Measurements from ENCODE around the gene KCNQ5.

Gene KCNQ5

DNA sequence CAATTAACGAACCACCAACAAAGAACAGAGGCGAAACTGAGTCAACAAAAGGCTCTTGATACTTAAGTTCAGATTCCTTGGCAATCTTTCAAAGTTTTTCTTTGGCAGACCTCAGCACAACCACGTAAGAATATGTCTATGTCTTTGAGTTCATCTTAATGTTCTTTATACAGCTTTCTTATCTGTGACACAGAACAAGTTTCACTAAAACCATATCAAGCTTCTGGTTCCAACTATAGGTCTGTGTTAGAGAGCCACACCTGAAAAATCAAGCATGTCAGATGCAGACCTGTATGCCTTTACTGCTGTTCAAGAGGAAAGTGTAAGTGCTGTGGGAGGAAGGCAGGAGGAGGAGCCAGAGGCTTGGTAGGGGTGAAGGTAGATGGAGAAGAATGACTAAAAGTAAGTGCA lies 332.1 kb downstream of the KCNQ5 start:
- no peaks in the 10 kb centered on the region for H3K9me3 ChIP-seq
- in situ Hi-C loops (cut with MboI; ENCODE audit: low sequenced_read_pairs), result no loop called here
- no peaks in the 10 kb centered on the region for H3K27me3 ChIP-seq (ENCODE audit: low read depth)
- no peak overlapping the region for H3K4me3 ChIP-seq
- no peaks in the 10 kb centered on the region for H3K36me3 ChIP-seq (replicated peaks)
- DNase-seq (ENCODE audit: low spot score in 2 of 2), result no peak
- H3K4me1 ChIP-seq, result no peaks in the 10 kb centered on the region

DNA sequence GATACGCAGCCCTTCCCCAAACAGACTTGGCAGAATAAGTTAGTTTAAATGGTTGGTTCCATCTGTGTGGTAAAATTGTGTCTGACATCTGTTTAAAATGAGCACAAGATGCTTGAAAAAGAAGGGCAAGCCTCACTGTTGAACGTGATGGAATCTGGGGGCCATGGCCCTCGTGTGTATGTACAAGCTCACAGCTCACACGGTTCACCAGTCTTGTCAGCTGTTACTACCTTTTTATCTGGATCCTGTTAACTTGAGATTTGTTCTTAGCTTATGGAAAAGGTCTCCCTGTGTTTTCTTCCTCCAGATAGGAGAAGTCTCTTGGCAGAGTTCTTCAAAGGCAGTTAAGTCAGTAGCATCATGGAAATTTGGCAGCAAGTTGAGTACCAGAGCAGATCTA lies 332.9 kb downstream of the KCNQ5 start:
- in situ Hi-C loops (cut with MboI; ENCODE audit: low sequenced_read_pairs), result no loop called here
- Histone ChIP-seq H3K27me3 (ENCODE audit: low read depth) (no peaks in the 10 kb centered on the region), H3K4me1 (no peaks in the 10 kb centered on the region), H3K9me3 (no peaks in the 10 kb centered on the region), H3K4me3 (no peak overlapping the region), H3K36me3 (replicated peaks) (no peaks in the 10 kb centered on the region)
- no peak for DNase-seq (ENCODE audit: low spot score in 2 of 2)

DNA sequence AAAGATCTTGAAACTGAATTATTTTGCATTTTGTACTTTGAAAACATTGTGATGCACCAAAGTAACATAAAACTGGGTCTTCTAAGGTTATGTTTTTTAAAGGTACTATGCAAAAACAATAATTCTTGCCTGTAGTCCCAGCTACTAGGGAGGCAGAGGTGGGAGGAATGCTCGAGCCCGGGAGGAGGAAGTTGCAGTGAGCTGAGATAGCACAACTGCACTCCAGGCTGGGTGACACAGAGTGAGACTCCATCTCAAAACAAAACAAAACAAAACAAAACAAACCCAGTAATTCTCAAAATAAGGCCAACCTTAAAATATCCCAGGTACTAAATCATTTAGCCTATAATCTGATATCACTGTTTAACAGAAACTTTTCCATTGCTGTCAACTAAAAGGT lies 333.8 kb downstream of the KCNQ5 start:
- no peak for DNase-seq (ENCODE audit: low spot score in 2 of 2)
- in situ Hi-C loops (cut with MboI; ENCODE audit: low sequenced_read_pairs), result no loop called here
- H3K9me3 ChIP-seq, result no peaks in the 10 kb centered on the region
- no peaks in the 10 kb centered on the region for H3K4me1 ChIP-seq
- H3K36me3 ChIP-seq (replicated peaks), result no peaks in the 10 kb centered on the region
- no peak overlapping the region for H3K4me3 ChIP-seq
- no peaks in the 10 kb centered on the region for H3K27me3 ChIP-seq (ENCODE audit: low read depth)

DNA sequence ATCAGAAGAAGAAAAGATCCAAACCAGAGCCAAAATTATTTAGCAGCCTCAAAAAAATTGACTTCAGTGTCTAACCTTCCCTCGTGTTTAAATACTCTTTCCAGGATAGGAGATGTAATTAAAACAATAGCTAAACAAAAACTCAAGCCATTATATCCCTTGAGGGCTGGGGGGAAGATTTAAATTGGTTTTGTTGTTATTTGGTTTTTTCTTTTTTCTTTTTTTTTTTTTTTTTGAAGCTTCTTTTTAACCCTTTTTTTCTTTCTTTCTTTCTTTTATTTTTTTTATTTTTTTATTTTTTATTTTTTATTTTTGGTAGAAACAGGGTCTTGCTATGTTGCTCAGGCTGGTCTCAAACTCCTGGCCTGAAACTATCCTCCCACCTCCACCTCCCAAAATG lies 334.4 kb downstream of the KCNQ5 start:
- Histone ChIP-seq H3K9me3 (no peaks in the 10 kb centered on the region), H3K36me3 (replicated peaks) (no peaks in the 10 kb centered on the region), H3K27me3 (ENCODE audit: low read depth) (no peaks in the 10 kb centered on the region), H3K4me1 (no peaks in the 10 kb centered on the region), H3K4me3 (no peak overlapping the region)
- in situ Hi-C loops (cut with MboI; ENCODE audit: low sequenced_read_pairs), result no loop called here
- DNase-seq (ENCODE audit: low spot score in 2 of 2), result no peak

DNA sequence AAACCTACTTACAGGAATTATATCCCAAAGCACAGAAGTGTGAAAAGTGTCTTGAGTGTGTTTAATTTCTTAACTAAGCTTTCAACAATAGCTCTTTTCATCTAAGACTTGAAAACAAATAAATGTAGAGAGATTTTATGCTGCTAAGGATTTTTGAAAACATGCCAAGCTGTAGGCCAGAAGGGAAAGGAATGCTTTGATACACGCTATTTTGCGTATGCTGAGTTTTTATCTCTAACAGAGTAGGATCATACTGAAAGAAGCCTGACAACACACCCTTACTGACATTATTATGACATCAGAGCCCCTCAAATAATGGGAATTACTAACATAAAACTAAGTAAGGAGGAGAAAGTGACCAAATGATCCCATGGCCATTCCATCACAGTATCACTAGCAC lies 338.0 kb downstream of the KCNQ5 start:
- H3K4me1 ChIP-seq, result no peaks in the 10 kb centered on the region
- in situ Hi-C loops (cut with MboI; ENCODE audit: low sequenced_read_pairs), result no loop called here
- H3K4me3 ChIP-seq, result no peak overlapping the region
- DNase-seq (ENCODE audit: low spot score in 2 of 2), result no peak
- H3K36me3 ChIP-seq (replicated peaks), result no peaks in the 10 kb centered on the region
- no peaks in the 10 kb centered on the region for H3K27me3 ChIP-seq (ENCODE audit: low read depth)
- no peaks in the 10 kb centered on the region for H3K9me3 ChIP-seq

DNA sequence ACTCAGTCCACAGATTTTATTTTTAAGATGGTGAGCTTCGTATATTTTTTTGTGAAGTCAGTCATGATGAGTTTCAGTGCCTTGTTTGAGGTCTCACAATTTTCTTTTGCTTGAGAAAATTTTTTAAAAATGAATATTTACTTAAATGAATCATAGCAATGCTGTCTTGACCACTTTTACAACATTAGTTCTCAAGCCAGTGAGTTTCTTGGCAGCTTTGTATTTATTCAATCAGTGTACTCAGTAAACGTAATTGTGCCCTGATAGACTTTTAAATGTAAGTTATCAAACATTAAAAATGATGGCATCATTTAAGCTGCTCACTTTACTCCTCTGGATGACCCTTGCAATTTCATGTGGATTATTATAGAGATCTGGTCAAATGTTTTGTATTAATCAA lies 342.1 kb downstream of the KCNQ5 start:
- no peak for DNase-seq (ENCODE audit: low spot score in 2 of 2)

DNA sequence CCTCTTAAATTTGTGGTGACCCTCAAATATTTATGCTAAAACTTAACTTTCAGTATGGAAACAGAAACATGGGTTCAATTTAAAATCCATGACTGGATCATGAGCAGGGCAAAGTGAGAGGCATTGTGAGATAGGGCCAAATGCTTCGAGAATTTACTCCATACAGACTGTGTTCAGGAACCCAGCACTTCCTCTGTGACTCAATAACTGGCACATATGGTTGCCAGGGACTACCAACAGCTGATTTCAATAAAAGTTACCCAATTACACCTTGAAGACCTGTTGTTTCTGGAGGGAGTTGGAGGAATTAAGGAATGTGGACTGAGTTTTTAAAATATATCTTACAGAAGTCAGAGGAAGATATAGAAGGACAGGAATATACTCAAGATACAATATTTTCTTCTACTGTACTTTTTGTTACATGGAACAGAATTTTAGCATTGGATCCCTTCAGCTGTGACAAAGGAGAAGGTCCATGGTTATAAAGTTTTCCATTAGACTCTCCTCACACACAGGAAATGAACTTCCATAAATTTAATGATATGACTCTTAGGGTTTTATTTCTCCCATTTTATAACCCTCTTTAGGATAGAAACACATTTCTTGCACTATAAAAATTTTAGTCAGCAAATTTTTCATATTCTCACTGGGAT lies 344.9 kb downstream of the KCNQ5 start:
- Histone ChIP-seq H3K36me3 (replicated peaks) (no peaks in the 10 kb centered on the region), H3K9me3 (no peaks in the 10 kb centered on the region), H3K27me3 (ENCODE audit: low read depth) (no peaks in the 10 kb centered on the region), H3K4me1 (no peaks in the 10 kb centered on the region), H3K4me3 (no peak overlapping the region)
- in situ Hi-C loops (cut with MboI; ENCODE audit: low sequenced_read_pairs), result no loop called here
- DNase-seq (ENCODE audit: low spot score in 2 of 2), result no peak

More for the DNA sequence above, 342.1 kb downstream of the KCNQ5 start:
- Histone ChIP-seq H3K27me3 (ENCODE audit: low read depth) (no peaks in the 10 kb centered on the region), H3K4me1 (no peaks in the 10 kb centered on the region), H3K9me3 (no peaks in the 10 kb centered on the region), H3K36me3 (replicated peaks) (no peaks in the 10 kb centered on the region), H3K4me3 (no peak overlapping the region)
- in situ Hi-C loops (cut with MboI; ENCODE audit: low sequenced_read_pairs), result no loop called here

DNA sequence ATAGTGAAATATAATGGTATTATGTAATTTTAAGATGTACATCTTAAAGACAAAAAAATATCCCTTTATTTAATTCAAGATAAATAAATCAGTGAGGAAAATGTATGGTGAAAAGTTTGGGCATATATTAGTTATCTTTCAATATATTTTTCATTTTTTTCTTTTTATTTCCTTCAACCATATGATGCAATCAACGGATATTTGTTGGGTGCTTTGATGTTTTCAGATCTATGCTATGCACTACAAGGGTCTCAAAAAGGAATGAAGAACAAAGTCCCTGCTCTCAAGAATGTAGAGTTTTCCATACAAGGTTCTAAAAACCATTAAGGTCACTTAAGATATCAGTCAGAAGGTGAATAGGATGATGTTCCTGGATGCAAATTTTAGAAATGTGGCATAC lies 345.5 kb downstream of the KCNQ5 start:
- DNase-seq (ENCODE audit: low spot score in 2 of 2), result no peak
- Histone ChIP-seq H3K4me3 (no peak overlapping the region), H3K9me3 (no peaks in the 10 kb centered on the region), H3K27me3 (ENCODE audit: low read depth) (no peaks in the 10 kb centered on the region), H3K4me1 (no peaks in the 10 kb centered on the region), H3K36me3 (replicated peaks) (no peaks in the 10 kb centered on the region)
- in situ Hi-C loops (cut with MboI; ENCODE audit: low sequenced_read_pairs), result no loop called here

DNA sequence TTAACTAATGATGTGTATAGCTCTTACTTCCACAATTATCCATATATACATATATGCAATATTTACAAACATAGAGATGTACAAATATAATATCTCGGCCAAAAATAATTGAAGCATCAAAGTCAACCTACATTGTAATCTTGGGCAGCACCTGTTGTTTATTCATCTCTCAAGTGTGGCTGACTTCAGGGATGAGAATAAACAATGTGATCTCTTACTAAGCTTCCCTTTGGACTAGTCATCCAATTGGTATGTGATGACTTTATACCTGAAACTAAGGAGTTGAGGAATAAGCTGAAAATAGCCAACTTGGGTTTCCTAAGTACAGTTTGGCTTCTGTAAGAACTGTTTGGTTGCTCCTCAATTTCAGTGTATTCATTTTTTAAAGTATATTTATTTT lies 346.8 kb downstream of the KCNQ5 start:
- no peaks in the 10 kb centered on the region for H3K27me3 ChIP-seq (ENCODE audit: low read depth)
- no peak for DNase-seq (ENCODE audit: low spot score in 2 of 2)
- H3K9me3 ChIP-seq, result no peaks in the 10 kb centered on the region
- no peaks in the 10 kb centered on the region for H3K36me3 ChIP-seq (replicated peaks)
- H3K4me1 ChIP-seq, result no peaks in the 10 kb centered on the region
- no peak overlapping the region for H3K4me3 ChIP-seq
- in situ Hi-C loops (cut with MboI; ENCODE audit: low sequenced_read_pairs), result no loop called here

DNA sequence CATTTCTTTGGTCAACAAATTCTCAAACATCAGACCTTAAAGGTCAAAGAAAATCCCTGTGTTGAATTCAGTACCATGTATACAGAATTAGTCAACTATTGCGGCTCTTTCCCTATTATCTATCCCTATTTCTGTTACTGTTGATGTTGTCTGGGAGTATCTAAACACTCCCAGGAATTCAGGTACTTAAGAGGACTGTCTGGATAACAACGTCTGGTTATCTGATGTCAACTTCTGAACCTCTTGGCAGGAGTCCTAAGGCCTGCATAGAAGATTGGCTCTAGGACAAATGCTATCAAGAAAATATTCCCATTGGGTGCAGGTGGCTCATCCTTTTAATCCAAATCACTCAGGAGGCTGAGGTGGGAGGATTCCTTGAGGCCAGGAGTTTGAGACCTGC lies 347.8 kb downstream of the KCNQ5 start:
- Histone ChIP-seq H3K36me3 (replicated peaks) (no peaks in the 10 kb centered on the region), H3K4me1 (no peaks in the 10 kb centered on the region), H3K4me3 (no peak overlapping the region), H3K9me3 (no peaks in the 10 kb centered on the region), H3K27me3 (ENCODE audit: low read depth) (no peaks in the 10 kb centered on the region)
- in situ Hi-C loops (cut with MboI; ENCODE audit: low sequenced_read_pairs), result no loop called here
- no peak for DNase-seq (ENCODE audit: low spot score in 2 of 2)

DNA sequence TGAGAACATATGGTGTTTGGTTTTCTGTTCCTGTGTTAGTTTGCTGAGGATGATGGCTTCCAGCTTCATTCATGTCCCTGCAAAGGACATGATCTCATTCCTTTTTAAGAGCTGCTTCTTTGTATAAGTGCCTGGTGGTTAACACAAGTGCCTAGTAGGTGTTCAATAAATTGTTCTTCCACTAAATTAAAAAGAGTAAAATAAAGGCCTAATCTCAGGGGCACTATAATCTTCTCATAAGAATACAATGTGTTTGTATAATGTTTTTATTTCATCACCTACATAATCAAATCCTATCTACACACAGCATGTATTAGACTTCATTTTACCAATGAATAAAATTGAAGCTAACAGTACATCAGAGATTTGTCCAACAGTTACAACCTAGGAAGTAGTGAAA lies 350.7 kb downstream of the KCNQ5 start:
- DNase-seq (ENCODE audit: low spot score in 2 of 2), result no peak
- H3K4me1 ChIP-seq, result no peaks in the 10 kb centered on the region
- in situ Hi-C loops (cut with MboI; ENCODE audit: low sequenced_read_pairs), result no loop called here
- no peaks in the 10 kb centered on the region for H3K36me3 ChIP-seq (replicated peaks)
- H3K9me3 ChIP-seq, result no peaks in the 10 kb centered on the region
- H3K4me3 ChIP-seq, result no peak overlapping the region
- H3K27me3 ChIP-seq (ENCODE audit: low read depth), result no peaks in the 10 kb centered on the region

DNA sequence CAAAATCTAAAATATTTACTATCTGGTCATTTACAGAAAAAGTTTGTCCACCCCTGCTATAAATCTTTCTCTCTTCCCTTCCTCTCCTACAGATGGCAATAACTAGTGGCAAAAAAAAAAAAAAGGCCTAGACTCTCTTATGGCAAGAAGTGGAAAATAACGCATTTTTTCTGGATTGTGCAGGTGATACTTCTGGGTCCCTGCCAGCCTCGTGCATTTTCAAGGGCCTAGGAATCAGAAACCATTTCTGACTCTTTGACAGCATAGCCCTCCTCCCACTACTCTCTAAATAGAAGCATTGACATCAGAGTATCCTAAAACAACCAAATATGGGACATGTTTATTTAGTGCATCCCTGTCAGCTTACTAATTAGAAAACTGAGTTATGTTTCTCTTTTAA lies 352.4 kb downstream of the KCNQ5 start:
- H3K4me3 ChIP-seq, result no peak overlapping the region
- H3K9me3 ChIP-seq, result no peaks in the 10 kb centered on the region
- no peaks in the 10 kb centered on the region for H3K27me3 ChIP-seq (ENCODE audit: low read depth)
- in situ Hi-C loops (cut with MboI; ENCODE audit: low sequenced_read_pairs), result no loop called here
- no peaks in the 10 kb centered on the region for H3K4me1 ChIP-seq
- DNase-seq (ENCODE audit: low spot score in 2 of 2), result no peak
- H3K36me3 ChIP-seq (replicated peaks), result no peaks in the 10 kb centered on the region

DNA sequence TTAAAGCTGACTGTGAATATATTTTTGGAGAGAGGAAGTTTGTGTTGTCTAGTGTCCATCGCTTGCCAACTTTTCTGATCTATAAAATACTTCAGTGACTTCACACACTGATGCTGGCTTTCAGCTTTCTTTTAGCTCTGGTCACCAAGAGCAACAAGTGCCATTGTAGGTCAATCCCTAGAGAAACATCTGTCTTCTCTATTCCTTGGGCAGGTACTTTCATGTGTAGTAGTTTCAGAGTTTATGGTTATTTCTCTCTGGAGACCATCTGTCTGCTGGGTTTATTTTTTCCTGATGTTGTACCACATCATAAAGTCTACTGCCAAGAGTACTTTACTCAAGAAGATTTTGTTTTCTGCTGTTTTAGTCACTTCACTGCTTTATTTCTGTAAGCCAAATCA lies 353.5 kb downstream of the KCNQ5 start:
- Histone ChIP-seq H3K4me3 (no peak overlapping the region), H3K9me3 (no peaks in the 10 kb centered on the region), H3K27me3 (ENCODE audit: low read depth) (no peaks in the 10 kb centered on the region), H3K4me1 (no peaks in the 10 kb centered on the region), H3K36me3 (replicated peaks) (no peaks in the 10 kb centered on the region)
- in situ Hi-C loops (cut with MboI; ENCODE audit: low sequenced_read_pairs), result no loop called here
- no peak for DNase-seq (ENCODE audit: low spot score in 2 of 2)

DNA sequence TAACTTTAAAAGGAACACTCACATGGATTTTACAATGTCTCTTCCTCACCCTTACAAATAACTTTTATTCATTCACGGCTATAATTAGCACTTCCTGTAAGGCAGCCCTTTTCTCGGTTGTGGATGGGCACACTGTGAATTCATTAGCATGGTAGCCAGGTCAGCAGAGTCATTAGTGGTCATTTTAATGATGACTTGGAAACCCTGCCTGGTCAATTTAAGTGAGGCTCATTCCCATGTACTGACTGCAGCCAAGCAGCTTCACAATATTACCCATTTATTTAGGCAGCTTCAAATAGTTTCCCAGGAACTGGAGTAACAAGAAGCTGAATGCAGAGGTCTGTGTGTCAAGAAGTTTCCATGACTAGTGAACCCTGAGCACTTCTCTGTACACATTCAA lies 354.6 kb downstream of the KCNQ5 start:
- in situ Hi-C loops (cut with MboI; ENCODE audit: low sequenced_read_pairs), result no loop called here
- Histone ChIP-seq H3K4me1 (no peaks in the 10 kb centered on the region), H3K9me3 (no peaks in the 10 kb centered on the region), H3K4me3 (no peak overlapping the region), H3K27me3 (ENCODE audit: low read depth) (no peaks in the 10 kb centered on the region), H3K36me3 (replicated peaks) (no peaks in the 10 kb centered on the region)
- no peak for DNase-seq (ENCODE audit: low spot score in 2 of 2)

DNA sequence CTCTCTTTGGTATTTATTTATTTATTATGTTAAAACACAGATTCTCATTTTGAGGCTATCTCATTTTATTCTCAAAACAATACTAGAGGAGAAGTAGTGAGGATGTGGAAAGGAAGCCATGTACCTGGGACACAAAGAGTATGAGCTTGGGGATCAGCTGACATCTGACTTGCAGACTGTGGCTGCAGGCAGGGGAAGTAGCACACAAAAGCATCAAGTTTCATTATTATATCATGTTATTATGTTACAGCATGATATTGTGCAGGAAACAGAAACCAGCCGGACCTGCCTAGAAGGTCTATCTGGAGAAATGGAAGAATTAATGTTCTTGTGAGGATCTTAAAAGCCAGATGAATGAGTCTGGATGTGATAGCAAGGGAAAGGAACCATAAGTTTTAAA lies 355.2 kb downstream of the KCNQ5 start:
- in situ Hi-C loops (cut with MboI; ENCODE audit: low sequenced_read_pairs), result no loop called here

More for the DNA sequence above, 355.2 kb downstream of the KCNQ5 start:
- Histone ChIP-seq H3K4me3 (no peak overlapping the region), H3K9me3 (no peaks in the 10 kb centered on the region), H3K27me3 (ENCODE audit: low read depth) (no peaks in the 10 kb centered on the region), H3K36me3 (replicated peaks) (no peaks in the 10 kb centered on the region), H3K4me1 (no peaks in the 10 kb centered on the region)
- no peak for DNase-seq (ENCODE audit: low spot score in 2 of 2)
